Glomerular endothelial cell (primary cell): ENCODE results near the gene LACTB. TPM values are rescaled to one million over a fixed set of nuclear protein-coding genes. Genes with fewer than 3 reads are reported as not detected.
"Not testable (repeated sequence)": the region's sequence is repeated elsewhere in the genome, so short reads cannot be mapped to it uniquely, and the experiment has no call there.

ENCODE experiments used
- DNase-seq: peaks from one replicate; pipeline ENCODE4 v3.0.0-alpha.2; 2011; ENCODE audit warnings: low read depth, low spot score; ENCODE audit errors: extremely low read depth
- total RNA-seq: library from RNA; depleted of rRNA; stranded (reverse); fragments of >200 nt; gene quantifications from 2 replicates; pipeline ENCODE4 v1.2.3, GENCODE V29; 2015

LACTB gene
- total RNA-seq, 1 donor from 2014 or later, result 24.7 TPM

- DNase-seq, result no peak
These were observed 32.2 kb upstream of the LACTB start for GRCh38 chr15:63089260-63090043.

GRCh38 chr15:63090472-63090871 is 31.2 kb upstream of the LACTB start:
- DNase-seq, result no peak

GRCh38 chr15:63090887-63091286 is 30.8 kb upstream of the LACTB start:
- DNase-seq, result no peak

GRCh38 chr15:63091679-63092446 is 29.8 kb upstream of the LACTB start:
- no peak for DNase-seq

GRCh38 chr15:63093486-63094205 is 28.0 kb upstream of the LACTB start:
- DNase-seq, result no peak

- DNase-seq, result no peak
These were observed 27.1 kb upstream of the LACTB start for GRCh38 chr15:63094495-63094931.

GRCh38 chr15:63096178-63096577 is 25.5 kb upstream of the LACTB start:
- no peak for DNase-seq

GRCh38 chr15:63098901-63099300 is 22.8 kb upstream of the LACTB start:
- DNase-seq, result not testable (repeated sequence)

- DNase-seq, result not testable (repeated sequence)
These were observed 22.1 kb upstream of the LACTB start for GRCh38 chr15:63099581-63099980.

- no peak for DNase-seq
These were observed 18.2 kb upstream of the LACTB start for GRCh38 chr15:63103416-63103815.

- no peak for DNase-seq
These were observed 16.9 kb upstream of the LACTB start for GRCh38 chr15:63104727-63105126.

- not testable (repeated sequence) for DNase-seq
These were observed 16.3 kb upstream of the LACTB start for GRCh38 chr15:63105354-63105753.

- DNase-seq, result no peak
These were observed 13.6 kb upstream of the LACTB start for GRCh38 chr15:63107895-63108546.

GRCh38 chr15:63109498-63109897 is 12.2 kb upstream of the LACTB start:
- DNase-seq, result no peak

GRCh38 chr15:63109920-63110319 is 11.7 kb upstream of the LACTB start:
- no peak for DNase-seq

- no peak for DNase-seq
These were observed 11.1 kb upstream of the LACTB start for GRCh38 chr15:63110428-63111026.

- no peak for DNase-seq
These were observed 10.2 kb upstream of the LACTB start for GRCh38 chr15:63111481-63111880.

GRCh38 chr15:63112871-63113270 is 8.8 kb upstream of the LACTB start:
- DNase-seq, result no peak

GRCh38 chr15:63114465-63114864 is 7.2 kb upstream of the LACTB start:
- no peak for DNase-seq

GRCh38 chr15:63118854-63119253 is 2.8 kb upstream of the LACTB start:
- DNase-seq, result no peak
